Measurements from ENCODE around the gene MIAT. TPM values are rescaled to one million over a fixed set of nuclear protein-coding genes. Genes with fewer than 3 reads are reported as not detected.

The MIAT gene
- total and polyA plus RNA-seq, 2 of the 8 experiments (the other 6 are each of a cell fraction or from before 2014, with no cell fraction given) = 27.6 to 36.0 TPM

- H4K20me1 ChIP-seq (replicated peaks in 1 of 2; ENCODE audit: control insufficient read depth in 1 of 2, insufficient read depth in 2 of 2, low read length in 2 of 2) = no peaks in the 10 kb centered on the region
- WGBS, 2 experiments (ENCODE audit: extremely low coverage in 1 of 2, insufficient coverage in 1 of 2, insufficient read length in 1 of 2, insufficient replicate concordance in 2 of 2, low coverage in 1 of 2, low lambda C conversion rate in 2 of 2, missing lambda C conversion rate in 1 of 2) = 83% methylated on average over 3 of the region's 3 CpGs; no CpG with 5 or more reads in 1 of the 2 experiments
- TF ChIP-seq SP1 (IDR thresholded peaks at IDR 0.05; ENCODE audit: low read depth, low read length) (no peak), BRCA1 (IDR thresholded peaks at IDR 0.05; ENCODE audit: low read depth, low read length) (no peak), ZNF274 (IDR thresholded peaks at IDR 0.05; ENCODE audit: borderline replicate concordance, extremely low read depth, low read length) (no peak), CTBP2 (IDR thresholded peaks at IDR 0.05; ENCODE audit: borderline replicate concordance, insufficient read depth, insufficient read length, low read length) (no peak), TCF12 (IDR thresholded peaks at IDR 0.05; ENCODE audit: low read depth, low read length) (no peak)
Observed at GRCh38 chr22:26725012-26725676, 67.8 kb downstream of the MIAT start.

More at GRCh38 chr22:26725012-26725676, 67.8 kb downstream of the MIAT start:
- no peaks in the 10 kb centered on the region for H3K9me3 ChIP-seq (ENCODE audit: insufficient read depth in 2 of 2, low read depth in 1 of 2, low read length in 1 of 2)
- no peak for FAIRE-seq
- no peak overlapping the region for H3K27ac ChIP-seq (ENCODE audit: low read depth, low read length)
- no peaks in the 10 kb centered on the region for H3K23me2 ChIP-seq (ENCODE audit: low read depth, low read length)
- no peak overlapping the region for H3K18ac ChIP-seq (ENCODE audit: extremely low read depth, low read length)
- no peaks in the 10 kb centered on the region for H3K4me1 ChIP-seq (replicated peaks in 1 of 4; ENCODE audit: control insufficient read depth in 3 of 4, insufficient read depth in 4 of 4, low read length in 3 of 4)
- H3K9ac ChIP-seq (replicated peaks in 1 of 4; ENCODE audit: extremely low read depth in 1 of 4, low read depth in 3 of 4, low read length in 3 of 4) = no peak overlapping the region
- no peak overlapping the region for H4K8ac ChIP-seq (ENCODE audit: extremely low read depth, insufficient read depth, low read length)
- no peak overlapping the region for H2BK20ac ChIP-seq (ENCODE audit: low read length)
- H3K4me2 ChIP-seq (ENCODE audit: insufficient read depth in 1 of 2, low read depth in 2 of 2, low read length in 2 of 2) = no peak overlapping the region
- H4K91ac ChIP-seq (replicated peaks; ENCODE audit: insufficient read length, low read length) = no peak overlapping the region
- H3K4ac ChIP-seq (replicated peaks; ENCODE audit: insufficient read length, low read depth, low read length) = no peak overlapping the region
- no peaks in the 10 kb centered on the region for H3K36me3 ChIP-seq (ENCODE audit: control insufficient read depth in 2 of 4, insufficient read depth in 4 of 4, low read length in 3 of 4)
- H3K14ac ChIP-seq (ENCODE audit: insufficient read length) = no peak overlapping the region
- H4K5ac ChIP-seq (ENCODE audit: insufficient read length, low read depth, low read length) = no peak overlapping the region
- H3K27me3 ChIP-seq (replicated peaks in 1 of 4; ENCODE audit: control insufficient read depth in 3 of 4, extremely low read depth in 1 of 4, insufficient read depth in 3 of 4, low read length in 3 of 4) = no peaks in the 10 kb centered on the region
- no peak overlapping the region for H2BK12ac ChIP-seq (ENCODE audit: low read depth, low read length)
- H3K4me3 ChIP-seq (ENCODE audit: extremely low read depth in 1 of 4, insufficient read depth in 2 of 4, low read depth in 3 of 4, low read length in 4 of 4) = no peak overlapping the region
- no peak for DNase-seq (ENCODE audit: low read depth in 1 of 2, low spot score in 2 of 2)
- H3K23ac ChIP-seq (ENCODE audit: insufficient read length) = no peak overlapping the region
- ChIA-PET CTCF (ENCODE audit: partially characterized antibody) (no interaction called here), POLR2A (ENCODE audit: partially characterized antibody) (no interaction called here)
- no peak overlapping the region for H2BK5ac ChIP-seq (ENCODE audit: low read depth, low read length)
- no peak overlapping the region for H2AFZ ChIP-seq (ENCODE audit: low read length)
- H2BK15ac ChIP-seq (ENCODE audit: low read length) = no peak overlapping the region
- H3K56ac ChIP-seq (replicated peaks; ENCODE audit: insufficient read length, low read depth, low read length) = no peak overlapping the region
- no peak overlapping the region for H2AK5ac ChIP-seq (ENCODE audit: low read depth, low read length)
- no peaks in the 10 kb centered on the region for H3K79me2 ChIP-seq (ENCODE audit: control insufficient read depth in 1 of 2, insufficient read depth in 2 of 2, low read length in 2 of 2)
- no peaks in the 10 kb centered on the region for H3K79me1 ChIP-seq (ENCODE audit: low read depth, low read length)
- no peak overlapping the region for H2BK120ac ChIP-seq (replicated peaks; ENCODE audit: low read depth, low read length)

Measured in H1 (cell line).